Endometrial microvascular endothelial cells (primary cell): ENCODE results near the gene VSIG4. TPM values are rescaled to one million over a fixed set of nuclear protein-coding genes. Genes with fewer than 3 reads are reported as not detected.

Source experiments
- in situ Hi-C: cut with HindIII; loops from 2 replicates; pipeline ENCODE4 v1.10.0; 2017; ENCODE audit warnings: low sequenced_read_pairs, low pct_unique_long_range_greater_than_20kb; ENCODE audit errors: inconsistent ontology term
- total RNA-seq: library from RNA; depleted of rRNA; stranded (reverse); fragments of >200 nt; gene quantifications from one replicate; pipeline ENCODE4 v1.2.3, GENCODE V29; 2015; ENCODE audit errors: inconsistent ontology term

Gene VSIG4
- total RNA-seq, 1 donor from 2014 or later, result not detected

- in situ Hi-C loops, result no loop called here
These were observed 25.3 kb downstream of the VSIG4 start for GRCh38 chrX:66014556-66014955.

- in situ Hi-C loops, result no loop called here
These were observed 25.8 kb downstream of the VSIG4 start for GRCh38 chrX:66014084-66014483.

GRCh38 chrX:66013194-66013816 is 26.6 kb downstream of the VSIG4 start:
- in situ Hi-C loops, result no loop called here

GRCh38 chrX:66012094-66012534 is 27.8 kb downstream of the VSIG4 start:
- in situ Hi-C loops, result no loop called here

- in situ Hi-C loops, result no loop called here
These were observed 30.5 kb downstream of the VSIG4 start for GRCh38 chrX:66009231-66009845.

GRCh38 chrX:66008328-66008970 is 31.4 kb downstream of the VSIG4 start:
- in situ Hi-C loops, result no loop called here

GRCh38 chrX:66007851-66008250 is 32.0 kb downstream of the VSIG4 start:
- in situ Hi-C loops, result no loop called here

- in situ Hi-C loops, result no loop called here
These were observed 33.9 kb downstream of the VSIG4 start for GRCh38 chrX:66005830-66006449.

GRCh38 chrX:66004928-66005829 is 34.7 kb downstream of the VSIG4 start:
- in situ Hi-C loops, result no loop called here

GRCh38 chrX:66002824-66003680 is 36.8 kb downstream of the VSIG4 start:
- in situ Hi-C loops, result no loop called here

- in situ Hi-C loops, result no loop called here
These were observed 38.3 kb downstream of the VSIG4 start for GRCh38 chrX:66001596-66001995.

- in situ Hi-C loops, result no loop called here
These were observed 39.1 kb downstream of the VSIG4 start for GRCh38 chrX:66000628-66001272.

GRCh38 chrX:66000178-66000577 is 39.7 kb downstream of the VSIG4 start:
- in situ Hi-C loops, result no loop called here

GRCh38 chrX:65999563-66000148 is 40.2 kb downstream of the VSIG4 start:
- in situ Hi-C loops, result no loop called here

- in situ Hi-C loops, result no loop called here
These were observed 40.8 kb downstream of the VSIG4 start for GRCh38 chrX:65999029-65999562.

GRCh38 chrX:65997978-65998717 is 41.7 kb downstream of the VSIG4 start:
- in situ Hi-C loops, result no loop called here
